Liver (tissue), 3 donors: ENCODE data around the gene ZNF559.

Source experiments
- CTCF ChIP-seq: fragments of 150-350 bp; IDR thresholded peaks from 2 replicates; pipeline ENCODE4 v1.5.1; 2017; ENCODE audit warnings: improper control_type of control experiment, low read depth, low read length; ENCODE audit not compliant: missing input control
- EGR1 ChIP-seq, 2 donors: IDR thresholded peaks; 2 replicates each; pipeline ENCODE4 v1.6.1; 2016 to 2018; ENCODE audit warnings: antibody characterized with exemption in 2 of 2, low read depth in 2 of 2
- FOXA2 ChIP-seq: IDR thresholded peaks from 2 replicates; pipeline ENCODE4 v1.6.1; 2016; ENCODE audit warnings: antibody characterized with exemption
- GABPA ChIP-seq, 2 donors: IDR thresholded peaks in 1 of 2; conservative IDR thresholded peaks in 1 of 2; 2 replicates each; pipeline ENCODE4 v1.6.1; 2016; ENCODE audit warnings: antibody characterized with exemption in 2 of 2, mild to moderate bottlenecking in 1 of 2, moderate library complexity in 1 of 2
- HNF4G ChIP-seq: IDR thresholded peaks from 2 replicates; pipeline ENCODE4 v1.6.1; 2016; ENCODE audit warnings: antibody characterized with exemption
- MAX ChIP-seq: IDR thresholded peaks from 2 replicates; pipeline ENCODE4 v1.6.1; 2016; ENCODE audit warnings: antibody characterized with exemption
- RAD21 ChIP-seq, 2 donors: IDR thresholded peaks; 2 replicates each; pipeline ENCODE4 v1.6.1; 2016; ENCODE audit warnings: antibody characterized with exemption in 2 of 2, mild to moderate bottlenecking in 2 of 2
- TAF1 ChIP-seq: conservative IDR thresholded peaks from 2 replicates; pipeline ENCODE4 v1.6.1; 2016; ENCODE audit warnings: antibody characterized with exemption, mild to moderate bottlenecking
- YY1 ChIP-seq: IDR thresholded peaks from 2 replicates; pipeline ENCODE4 v1.6.1; 2016; ENCODE audit warnings: antibody characterized with exemption, mild to moderate bottlenecking
- TF ChIP-seq, protein P1 (sequence below): IDR thresholded peaks from 2 replicates; pipeline ENCODE4 v1.6.1; 2016; ENCODE audit warnings: antibody characterized with exemption
- TF ChIP-seq, protein P2 (sequence below): IDR thresholded peaks from 2 replicates; pipeline ENCODE4 v1.6.1; 2016; ENCODE audit warnings: antibody characterized with exemption
- TF ChIP-seq, protein P3 (sequence below): IDR thresholded peaks from 2 replicates; pipeline ENCODE4 v1.6.1; 2016; ENCODE audit warnings: antibody characterized with exemption, mild to moderate bottlenecking
- donor health status: healthy.
- donor health status: healthy.

DNA sequence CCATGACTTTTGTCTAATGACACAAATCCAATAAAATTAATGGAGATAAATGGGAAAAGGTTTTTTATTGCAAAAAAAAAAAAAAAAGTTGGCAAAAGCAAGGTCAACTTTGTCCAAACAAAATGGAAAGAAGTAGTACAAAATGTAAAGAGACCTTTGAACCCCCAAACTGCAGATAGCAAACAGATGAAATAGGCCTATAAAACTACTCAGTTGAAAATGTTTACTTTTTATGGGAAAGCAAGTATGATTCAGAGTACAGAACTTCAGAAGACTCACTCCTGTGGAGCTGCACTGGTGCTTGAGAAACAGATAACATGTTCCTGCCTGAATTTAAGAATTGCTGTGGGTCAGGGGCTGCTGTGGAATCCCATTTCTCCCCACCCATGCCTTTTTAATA lies 29.0 kb downstream of the ZNF559 start:
- TF ChIP-seq CTCF: no peak
- TF ChIP-seq EGR1 (IDR thresholded peaks at IDR 0.05; ENCODE audit: low read depth in 2 of 2): no peak
- no peak for TF ChIP-seq YY1
- no peak for TF ChIP-seq MAX
- no peak for TF ChIP-seq TAF1
- no peak for TF ChIP-seq RAD21 (IDR thresholded peaks at IDR 0.05)
- TF ChIP-seq, protein P1, sequence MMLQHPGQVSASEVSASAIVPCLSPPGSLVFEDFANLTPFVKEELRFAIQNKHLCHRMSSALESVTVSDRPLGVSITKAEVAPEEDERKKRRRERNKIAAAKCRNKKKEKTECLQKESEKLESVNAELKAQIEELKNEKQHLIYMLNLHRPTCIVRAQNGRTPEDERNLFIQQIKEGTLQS: no peak
- TF ChIP-seq, protein P2, sequence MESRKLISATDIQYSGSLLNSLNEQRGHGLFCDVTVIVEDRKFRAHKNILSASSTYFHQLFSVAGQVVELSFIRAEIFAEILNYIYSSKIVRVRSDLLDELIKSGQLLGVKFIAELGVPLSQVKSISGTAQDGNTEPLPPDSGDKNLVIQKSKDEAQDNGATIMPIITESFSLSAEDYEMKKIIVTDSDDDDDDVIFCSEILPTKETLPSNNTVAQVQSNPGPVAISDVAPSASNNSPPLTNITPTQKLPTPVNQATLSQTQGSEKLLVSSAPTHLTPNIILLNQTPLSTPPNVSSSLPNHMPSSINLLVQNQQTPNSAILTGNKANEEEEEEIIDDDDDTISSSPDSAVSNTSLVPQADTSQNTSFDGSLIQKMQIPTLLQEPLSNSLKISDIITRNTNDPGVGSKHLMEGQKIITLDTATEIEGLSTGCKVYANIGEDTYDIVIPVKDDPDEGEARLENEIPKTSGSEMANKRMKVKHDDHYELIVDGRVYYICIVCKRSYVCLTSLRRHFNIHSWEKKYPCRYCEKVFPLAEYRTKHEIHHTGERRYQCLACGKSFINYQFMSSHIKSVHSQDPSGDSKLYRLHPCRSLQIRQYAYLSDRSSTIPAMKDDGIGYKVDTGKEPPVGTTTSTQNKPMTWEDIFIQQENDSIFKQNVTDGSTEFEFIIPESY: no peak
- no peak for TF ChIP-seq HNF4G
- TF ChIP-seq, protein P3, sequence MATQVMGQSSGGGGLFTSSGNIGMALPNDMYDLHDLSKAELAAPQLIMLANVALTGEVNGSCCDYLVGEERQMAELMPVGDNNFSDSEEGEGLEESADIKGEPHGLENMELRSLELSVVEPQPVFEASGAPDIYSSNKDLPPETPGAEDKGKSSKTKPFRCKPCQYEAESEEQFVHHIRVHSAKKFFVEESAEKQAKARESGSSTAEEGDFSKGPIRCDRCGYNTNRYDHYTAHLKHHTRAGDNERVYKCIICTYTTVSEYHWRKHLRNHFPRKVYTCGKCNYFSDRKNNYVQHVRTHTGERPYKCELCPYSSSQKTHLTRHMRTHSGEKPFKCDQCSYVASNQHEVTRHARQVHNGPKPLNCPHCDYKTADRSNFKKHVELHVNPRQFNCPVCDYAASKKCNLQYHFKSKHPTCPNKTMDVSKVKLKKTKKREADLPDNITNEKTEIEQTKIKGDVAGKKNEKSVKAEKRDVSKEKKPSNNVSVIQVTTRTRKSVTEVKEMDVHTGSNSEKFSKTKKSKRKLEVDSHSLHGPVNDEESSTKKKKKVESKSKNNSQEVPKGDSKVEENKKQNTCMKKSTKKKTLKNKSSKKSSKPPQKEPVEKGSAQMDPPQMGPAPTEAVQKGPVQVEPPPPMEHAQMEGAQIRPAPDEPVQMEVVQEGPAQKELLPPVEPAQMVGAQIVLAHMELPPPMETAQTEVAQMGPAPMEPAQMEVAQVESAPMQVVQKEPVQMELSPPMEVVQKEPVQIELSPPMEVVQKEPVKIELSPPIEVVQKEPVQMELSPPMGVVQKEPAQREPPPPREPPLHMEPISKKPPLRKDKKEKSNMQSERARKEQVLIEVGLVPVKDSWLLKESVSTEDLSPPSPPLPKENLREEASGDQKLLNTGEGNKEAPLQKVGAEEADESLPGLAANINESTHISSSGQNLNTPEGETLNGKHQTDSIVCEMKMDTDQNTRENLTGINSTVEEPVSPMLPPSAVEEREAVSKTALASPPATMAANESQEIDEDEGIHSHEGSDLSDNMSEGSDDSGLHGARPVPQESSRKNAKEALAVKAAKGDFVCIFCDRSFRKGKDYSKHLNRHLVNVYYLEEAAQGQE: no peak
- no peak for TF ChIP-seq GABPA (IDR thresholded peaks at IDR 0.05 in 1 of 2, conservative IDR thresholded peaks at IDR 0.05 in 1 of 2)
- TF ChIP-seq FOXA2: no peak
